Panc1 (cell line): ENCODE results near the gene ATP1A3.

ENCODE experiments used
- POLR2AphosphoS5 ChIP-seq: IDR thresholded peaks from 2 replicates; pipeline ENCODE4 v1.6.1; 2012; ENCODE audit warnings: mild to moderate bottlenecking, low read depth, low read length, moderate library complexity
- TF ChIP-seq, protein P1 (sequence below): fragments of 450-650 bp; IDR thresholded peaks from 2 replicates; pipeline ENCODE4 v1.5.1; 2017; ENCODE audit warnings: mild to moderate bottlenecking
- TF ChIP-seq, protein P2 (sequence below), 2 experiments: IDR thresholded peaks; 2 replicates each; pipeline ENCODE4 v1.6.1; 2011 to 2012; ENCODE audit warnings: low read depth in 2 of 2, control low read depth in 1 of 2, low read length in 1 of 2, mild to moderate bottlenecking in 1 of 2, moderate library complexity in 1 of 2; ENCODE audit not compliant: insufficient read depth in 1 of 2

DNA sequence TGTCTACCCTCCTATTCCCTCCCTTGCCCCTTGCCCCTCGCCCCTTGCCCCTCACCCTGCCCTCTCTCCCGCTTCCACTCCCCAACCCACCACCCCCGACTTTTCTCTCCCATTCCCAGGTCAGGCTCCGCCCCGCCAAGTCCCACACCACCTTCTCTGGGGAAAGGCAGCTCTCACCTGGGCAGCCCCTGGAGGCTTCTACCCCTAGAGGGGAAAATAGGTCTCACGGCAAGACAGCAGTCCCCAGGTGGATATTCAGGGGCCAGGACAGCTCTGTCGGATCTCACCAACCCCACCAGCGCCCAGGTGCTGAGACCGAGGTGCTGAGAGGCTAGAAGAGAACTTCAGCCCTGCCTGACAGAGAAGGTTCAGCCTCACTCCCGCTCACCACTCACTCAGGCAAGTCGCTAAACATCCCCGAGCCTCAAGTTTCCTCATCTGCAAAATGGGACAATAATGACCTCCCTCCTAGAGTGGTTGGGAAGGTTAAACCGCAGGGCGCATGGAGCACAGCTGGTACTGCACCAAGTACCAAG lies 64.4 kb downstream of the ATP1A3 start:
- TF ChIP-seq, protein P1, sequence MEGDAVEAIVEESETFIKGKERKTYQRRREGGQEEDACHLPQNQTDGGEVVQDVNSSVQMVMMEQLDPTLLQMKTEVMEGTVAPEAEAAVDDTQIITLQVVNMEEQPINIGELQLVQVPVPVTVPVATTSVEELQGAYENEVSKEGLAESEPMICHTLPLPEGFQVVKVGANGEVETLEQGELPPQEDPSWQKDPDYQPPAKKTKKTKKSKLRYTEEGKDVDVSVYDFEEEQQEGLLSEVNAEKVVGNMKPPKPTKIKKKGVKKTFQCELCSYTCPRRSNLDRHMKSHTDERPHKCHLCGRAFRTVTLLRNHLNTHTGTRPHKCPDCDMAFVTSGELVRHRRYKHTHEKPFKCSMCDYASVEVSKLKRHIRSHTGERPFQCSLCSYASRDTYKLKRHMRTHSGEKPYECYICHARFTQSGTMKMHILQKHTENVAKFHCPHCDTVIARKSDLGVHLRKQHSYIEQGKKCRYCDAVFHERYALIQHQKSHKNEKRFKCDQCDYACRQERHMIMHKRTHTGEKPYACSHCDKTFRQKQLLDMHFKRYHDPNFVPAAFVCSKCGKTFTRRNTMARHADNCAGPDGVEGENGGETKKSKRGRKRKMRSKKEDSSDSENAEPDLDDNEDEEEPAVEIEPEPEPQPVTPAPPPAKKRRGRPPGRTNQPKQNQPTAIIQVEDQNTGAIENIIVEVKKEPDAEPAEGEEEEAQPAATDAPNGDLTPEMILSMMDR, result no peak
- TF ChIP-seq POLR2AphosphoS5, result no peak
- TF ChIP-seq, protein P2, sequence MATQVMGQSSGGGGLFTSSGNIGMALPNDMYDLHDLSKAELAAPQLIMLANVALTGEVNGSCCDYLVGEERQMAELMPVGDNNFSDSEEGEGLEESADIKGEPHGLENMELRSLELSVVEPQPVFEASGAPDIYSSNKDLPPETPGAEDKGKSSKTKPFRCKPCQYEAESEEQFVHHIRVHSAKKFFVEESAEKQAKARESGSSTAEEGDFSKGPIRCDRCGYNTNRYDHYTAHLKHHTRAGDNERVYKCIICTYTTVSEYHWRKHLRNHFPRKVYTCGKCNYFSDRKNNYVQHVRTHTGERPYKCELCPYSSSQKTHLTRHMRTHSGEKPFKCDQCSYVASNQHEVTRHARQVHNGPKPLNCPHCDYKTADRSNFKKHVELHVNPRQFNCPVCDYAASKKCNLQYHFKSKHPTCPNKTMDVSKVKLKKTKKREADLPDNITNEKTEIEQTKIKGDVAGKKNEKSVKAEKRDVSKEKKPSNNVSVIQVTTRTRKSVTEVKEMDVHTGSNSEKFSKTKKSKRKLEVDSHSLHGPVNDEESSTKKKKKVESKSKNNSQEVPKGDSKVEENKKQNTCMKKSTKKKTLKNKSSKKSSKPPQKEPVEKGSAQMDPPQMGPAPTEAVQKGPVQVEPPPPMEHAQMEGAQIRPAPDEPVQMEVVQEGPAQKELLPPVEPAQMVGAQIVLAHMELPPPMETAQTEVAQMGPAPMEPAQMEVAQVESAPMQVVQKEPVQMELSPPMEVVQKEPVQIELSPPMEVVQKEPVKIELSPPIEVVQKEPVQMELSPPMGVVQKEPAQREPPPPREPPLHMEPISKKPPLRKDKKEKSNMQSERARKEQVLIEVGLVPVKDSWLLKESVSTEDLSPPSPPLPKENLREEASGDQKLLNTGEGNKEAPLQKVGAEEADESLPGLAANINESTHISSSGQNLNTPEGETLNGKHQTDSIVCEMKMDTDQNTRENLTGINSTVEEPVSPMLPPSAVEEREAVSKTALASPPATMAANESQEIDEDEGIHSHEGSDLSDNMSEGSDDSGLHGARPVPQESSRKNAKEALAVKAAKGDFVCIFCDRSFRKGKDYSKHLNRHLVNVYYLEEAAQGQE (IDR thresholded peaks at IDR 0.05; ENCODE audit: insufficient read depth in 1 of 2, low read depth in 2 of 2, low read length in 1 of 2), result no peak
